Ascending aorta (tissue), 2 donors: ENCODE measurements around the gene CORO1C. TPM values are rescaled to one million over a fixed set of nuclear protein-coding genes. Genes with fewer than 3 reads are reported as not detected.

Experiments
- DNase-seq, 2 donors: peaks; one replicate each; pipeline ENCODE4 v3.0.0-alpha.2; 2019; ENCODE audit warnings: low spot score in 2 of 2
- H3K27ac ChIP-seq, 2 donors: fragments of 200-600 bp; sonication (generic); one replicate each; pipeline ENCODE4 v1.5.1; 2016 to 2017; ENCODE audit warnings: mild to moderate bottlenecking in 1 of 2
- H3K27me3 ChIP-seq: fragments of 200-600 bp; sonication (generic); one replicate; pipeline ENCODE4 v1.5.1; 2017
- H3K36me3 ChIP-seq, 2 donors: fragments of 200-600 bp; sonication (generic); one replicate each; pipeline ENCODE4 v1.5.1; 2016
- H3K4me1 ChIP-seq, 2 donors: fragments of 200-600 bp; sonication (generic); one replicate each; pipeline ENCODE4 v1.5.1; 2016 to 2017; ENCODE audit warnings: mild to moderate bottlenecking in 1 of 2
- H3K4me3 ChIP-seq, 2 donors: fragments of 200-600 bp; sonication (generic); one replicate each; pipeline ENCODE4 v1.5.1; 2016 to 2017; ENCODE audit warnings: mild to moderate bottlenecking in 1 of 2
- H3K9me3 ChIP-seq, 2 donors: fragments of 200-600 bp; sonication (generic); one replicate each; pipeline ENCODE4 v1.5.1; 2016
- intact Hi-C: fragments of 100-400 bp; cut with DNase I; formaldehyde crosslinking; loops from one replicate; pipeline ENCODE4 v1.15.1; 2023
- total RNA-seq: library from RNA; depleted of rRNA; stranded (reverse); fragments of >200 nt; gene quantifications from one replicate; pipeline ENCODE4 v1.1.0, GENCODE V29; 2016
- TF ChIP-seq, protein P1 (sequence below), 3 experiments: fragments of 200-600 bp in 2 of 3; fragments of 450-650 bp in 1 of 3; sonication (generic) in 2 of 3; IDR thresholded peaks; one replicate each; pipeline ENCODE4 v1.5.1; 2016 to 2019; ENCODE audit warnings: antibody characterized with exemption in 3 of 3, mild to moderate bottlenecking in 1 of 3, moderate library complexity in 1 of 3

CORO1C gene
- total RNA-seq, 1 donor from 2014 or later, result 106 TPM

DNA sequence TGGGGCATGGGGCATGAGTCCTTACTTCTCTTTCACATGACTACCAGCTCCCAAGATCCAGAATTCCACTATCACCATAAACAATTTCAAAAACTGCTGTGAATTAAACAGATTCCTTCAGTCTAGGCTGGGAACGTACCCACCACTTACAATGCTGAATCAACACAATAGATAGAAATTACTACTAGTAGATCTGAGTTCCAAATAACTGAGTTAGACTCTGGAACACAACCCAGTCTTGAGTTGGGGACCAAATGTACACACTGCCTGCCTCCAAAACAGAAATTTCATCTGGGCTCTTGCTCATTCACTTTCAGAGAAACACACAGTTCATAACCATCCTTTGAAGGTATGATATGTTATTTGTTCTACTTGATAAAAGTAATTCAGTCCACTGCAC, 8.9 kb downstream of the CORO1C start:
- Histone ChIP-seq H3K9me3 (no peaks in the 10 kb centered on the region), H3K4me1 (peaks cover 17 to 58% of the 10 kb centered on the region in 2 donors), H3K27ac (peak overlapping the region; percentile 69 to 75), H3K36me3 (peaks cover 0 to 2% of the 10 kb centered on the region in 2 donors), H3K4me3 (no peak overlapping the region), H3K27me3 (no peaks in the 10 kb centered on the region)
- intact Hi-C loops, result no loop called here
- TF ChIP-seq, protein P1, sequence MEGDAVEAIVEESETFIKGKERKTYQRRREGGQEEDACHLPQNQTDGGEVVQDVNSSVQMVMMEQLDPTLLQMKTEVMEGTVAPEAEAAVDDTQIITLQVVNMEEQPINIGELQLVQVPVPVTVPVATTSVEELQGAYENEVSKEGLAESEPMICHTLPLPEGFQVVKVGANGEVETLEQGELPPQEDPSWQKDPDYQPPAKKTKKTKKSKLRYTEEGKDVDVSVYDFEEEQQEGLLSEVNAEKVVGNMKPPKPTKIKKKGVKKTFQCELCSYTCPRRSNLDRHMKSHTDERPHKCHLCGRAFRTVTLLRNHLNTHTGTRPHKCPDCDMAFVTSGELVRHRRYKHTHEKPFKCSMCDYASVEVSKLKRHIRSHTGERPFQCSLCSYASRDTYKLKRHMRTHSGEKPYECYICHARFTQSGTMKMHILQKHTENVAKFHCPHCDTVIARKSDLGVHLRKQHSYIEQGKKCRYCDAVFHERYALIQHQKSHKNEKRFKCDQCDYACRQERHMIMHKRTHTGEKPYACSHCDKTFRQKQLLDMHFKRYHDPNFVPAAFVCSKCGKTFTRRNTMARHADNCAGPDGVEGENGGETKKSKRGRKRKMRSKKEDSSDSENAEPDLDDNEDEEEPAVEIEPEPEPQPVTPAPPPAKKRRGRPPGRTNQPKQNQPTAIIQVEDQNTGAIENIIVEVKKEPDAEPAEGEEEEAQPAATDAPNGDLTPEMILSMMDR (IDR thresholded peaks at IDR 0.05), result no peak
- DNase-seq, result no peak

DNA sequence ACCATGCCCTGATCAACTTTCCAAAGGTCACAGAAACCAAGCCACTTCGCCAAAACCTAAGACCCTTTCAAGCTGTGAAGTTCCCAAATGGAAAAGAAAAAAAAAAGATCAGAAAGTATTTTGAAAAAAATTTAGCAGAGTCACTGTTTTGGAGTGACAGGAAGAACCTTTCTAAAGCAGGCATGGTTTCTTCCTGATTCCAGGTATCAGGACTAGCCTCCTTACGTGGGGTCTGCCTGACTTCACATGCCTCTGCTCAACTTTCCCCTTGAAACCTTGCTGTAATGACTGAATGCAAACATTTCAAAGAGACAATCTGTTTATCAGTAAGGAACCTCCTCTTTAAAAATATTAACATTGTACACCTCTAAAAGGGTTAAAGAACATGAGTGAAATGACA, 9.5 kb downstream of the CORO1C start:
- intact Hi-C loops, result no loop called here
- Histone ChIP-seq H3K4me3 (no peak overlapping the region), H3K4me1 (peaks cover 17 to 57% of the 10 kb centered on the region in 2 donors), H3K27ac (peak overlapping the region; percentile 69 to 75), H3K9me3 (no peaks in the 10 kb centered on the region), H3K36me3 (peaks cover 0 to 9% of the 10 kb centered on the region in 2 donors), H3K27me3 (no peaks in the 10 kb centered on the region)
- DNase-seq, result no peak
- TF ChIP-seq, protein P1 (IDR thresholded peaks at IDR 0.05), result no peak

DNA sequence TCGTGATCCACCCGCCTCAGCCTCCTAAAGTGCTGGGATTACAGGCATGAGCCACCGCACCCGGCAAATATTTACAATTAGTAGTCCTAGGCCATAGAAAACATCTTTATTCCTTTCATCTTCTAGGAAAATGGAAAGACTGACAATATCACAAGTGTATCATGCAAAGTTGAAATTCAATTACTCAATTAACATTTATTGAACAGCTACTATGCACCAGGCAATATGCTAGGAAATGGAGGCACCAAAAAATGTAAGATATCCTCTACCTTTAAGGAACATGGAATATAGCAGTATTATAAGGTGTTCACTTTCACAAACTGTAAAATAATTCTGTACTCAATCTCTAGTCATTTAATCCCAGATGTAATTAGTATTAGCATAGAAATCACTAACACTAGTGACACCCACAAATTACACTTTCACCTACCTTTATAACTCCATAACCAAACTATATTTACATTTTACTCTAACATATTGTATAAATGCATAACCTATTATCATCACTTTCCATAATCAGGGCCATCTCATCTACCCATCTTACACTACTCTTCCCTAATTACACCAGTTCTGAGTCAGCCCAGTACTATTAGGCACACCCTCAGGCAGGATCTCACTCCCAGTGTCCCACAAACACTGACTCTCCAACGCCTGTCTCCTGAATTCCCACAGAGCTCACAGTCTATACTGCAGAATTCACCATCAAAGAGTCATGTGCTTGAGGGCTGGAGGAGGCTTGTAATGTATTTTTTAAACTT, 10.4 kb downstream of the CORO1C start:
- Histone ChIP-seq H3K27ac (peak overlapping the region; percentile 69 to 75), H3K36me3 (peaks cover 0 to 11% of the 10 kb centered on the region in 2 donors), H3K27me3 (no peaks in the 10 kb centered on the region), H3K4me3 (no peak overlapping the region), H3K4me1 (peaks cover 17 to 52% of the 10 kb centered on the region in 2 donors), H3K9me3 (no peaks in the 10 kb centered on the region)
- intact Hi-C loops, result no loop called here
- TF ChIP-seq, protein P1 (IDR thresholded peaks at IDR 0.05), result no peak
- no peak for DNase-seq

DNA sequence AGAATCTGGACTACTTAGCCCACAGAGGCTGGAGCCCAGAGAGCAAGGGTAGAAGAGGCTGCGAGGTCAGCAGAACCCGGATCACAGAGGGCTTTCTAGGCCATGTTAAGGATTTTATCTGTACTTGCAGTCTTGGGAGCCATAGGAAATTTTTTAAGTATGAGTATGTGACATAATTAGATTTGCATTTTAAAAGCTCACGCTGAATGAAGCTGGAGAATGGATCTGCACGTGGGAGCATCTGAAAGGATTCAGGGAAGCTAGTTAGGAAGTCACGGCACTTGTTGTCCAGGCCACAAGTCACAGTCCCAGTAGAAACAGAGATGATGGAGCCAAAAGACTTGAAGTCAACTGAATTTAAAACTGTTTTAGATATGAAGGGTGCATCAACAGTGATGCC, 14.1 kb downstream of the CORO1C start:
- peaks cover 5 to 34% of the 10 kb centered on the region in 2 donors for H3K4me1 ChIP-seq
- H3K27me3 ChIP-seq, result no peaks in the 10 kb centered on the region
- H3K27ac ChIP-seq, result no peak overlapping the region
- no peak overlapping the region for H3K4me3 ChIP-seq
- intact Hi-C loops, result no loop called here
- TF ChIP-seq, protein P1 (IDR thresholded peaks at IDR 0.05), result no peak
- peaks cover 0 to 11% of the 10 kb centered on the region in 2 donors for H3K36me3 ChIP-seq
- no peaks in the 10 kb centered on the region for H3K9me3 ChIP-seq
- DNase-seq, result no peak

DNA sequence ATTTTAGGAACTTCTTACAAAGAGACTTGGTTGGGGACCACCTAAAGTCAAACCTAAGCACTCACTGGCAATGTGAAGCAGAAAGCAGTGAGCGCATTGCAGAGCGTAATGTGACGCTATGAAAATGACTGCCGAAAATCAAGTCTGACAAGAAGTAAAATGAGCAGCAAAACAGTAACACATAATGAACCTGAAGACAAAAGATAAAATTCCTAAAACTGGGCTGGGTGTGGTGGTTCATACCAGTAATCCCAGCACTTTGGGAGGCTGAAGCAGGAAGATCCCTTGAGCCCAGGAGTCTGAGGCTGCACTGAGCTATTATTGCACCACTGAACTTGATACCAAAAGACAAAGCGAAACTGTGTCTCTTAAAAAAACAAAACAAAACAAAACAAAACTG, 16.5 kb downstream of the CORO1C start:
- no peaks in the 10 kb centered on the region for H3K9me3 ChIP-seq
- TF ChIP-seq, protein P1 (IDR thresholded peaks at IDR 0.05), result no peak
- H3K4me1 ChIP-seq, result peaks cover 2 to 33% of the 10 kb centered on the region in 2 donors
- intact Hi-C loops, result no loop called here
- peaks cover 0 to 11% of the 10 kb centered on the region in 2 donors for H3K36me3 ChIP-seq
- no peaks in the 10 kb centered on the region for H3K27me3 ChIP-seq
- H3K27ac ChIP-seq, result no peak overlapping the region
- no peak for DNase-seq
- no peak overlapping the region for H3K4me3 ChIP-seq
